NCI-H1694 (cell line): ENCODE data around the gene NUMA1.
A peak's percentile ranks its signal among the peaks of the same experiment; 100 is the strongest.

Source experiments
- DNase-seq: peaks from one replicate; lab custom pipeline; 2025; lab: John Stamatoyannopoulos, UW

Gene NUMA1

DNA sequence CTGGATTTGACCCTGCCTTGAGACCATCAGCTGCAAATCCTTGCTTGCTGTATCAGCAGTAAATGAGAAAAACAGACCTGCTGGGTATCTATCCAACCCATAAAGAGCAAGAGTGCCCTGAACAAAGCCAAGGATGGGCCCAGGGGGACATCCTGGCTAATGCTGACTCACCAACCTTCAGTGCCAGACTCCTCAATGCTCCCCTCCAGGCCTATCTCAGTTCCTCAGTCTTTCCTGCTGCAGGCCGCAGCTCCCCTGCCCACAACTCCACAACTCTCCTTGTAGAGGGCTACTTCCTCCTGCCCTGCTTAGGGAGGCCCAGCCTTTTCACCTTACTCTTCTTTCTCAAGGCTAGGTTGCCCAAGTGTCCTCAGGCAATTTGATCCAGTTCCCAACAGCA lies 20.1 kb upstream of the NUMA1 start:
- DNase-seq, result no peak

DNA sequence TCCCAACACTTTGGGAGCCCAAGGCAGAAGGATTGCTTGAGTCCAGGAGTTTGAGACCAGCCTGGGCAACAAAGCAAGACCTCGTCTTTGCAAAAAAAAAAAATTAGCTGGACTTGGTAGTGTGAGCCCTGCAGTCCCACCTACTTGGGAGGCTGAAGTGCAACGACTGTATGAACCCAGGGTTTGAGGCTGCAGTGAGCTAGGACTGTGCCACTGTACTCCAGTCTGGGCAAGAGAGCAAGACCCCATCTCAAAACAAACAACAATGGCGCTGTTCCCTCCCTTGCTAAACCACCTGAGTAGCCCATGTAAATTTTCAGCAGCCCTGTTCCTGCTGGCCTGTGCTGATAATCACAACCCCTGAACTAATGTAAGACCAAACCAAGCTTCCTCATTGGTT lies 19.7 kb upstream of the NUMA1 start:
- DNase-seq, result no peak

DNA sequence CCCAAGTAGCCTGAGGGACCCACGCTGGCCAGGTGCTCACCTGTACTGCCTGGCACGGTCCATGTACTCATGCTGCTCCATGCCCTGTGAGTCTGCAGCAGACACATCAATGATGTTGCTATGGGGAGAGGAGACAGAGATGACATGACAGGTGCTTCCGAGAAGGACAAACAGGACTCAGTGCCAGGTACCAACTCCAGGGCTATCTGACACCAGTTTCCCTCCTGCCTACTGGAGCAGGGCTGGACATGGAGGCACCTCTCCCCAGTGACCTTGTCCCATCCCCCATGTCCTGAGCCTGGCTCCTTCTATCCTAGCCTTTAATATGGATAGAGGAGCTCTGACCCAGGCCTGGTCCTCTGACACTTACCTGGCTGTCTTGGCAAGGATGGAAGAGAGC lies 18.4 kb upstream of the NUMA1 start:
- no peak for DNase-seq

DNA sequence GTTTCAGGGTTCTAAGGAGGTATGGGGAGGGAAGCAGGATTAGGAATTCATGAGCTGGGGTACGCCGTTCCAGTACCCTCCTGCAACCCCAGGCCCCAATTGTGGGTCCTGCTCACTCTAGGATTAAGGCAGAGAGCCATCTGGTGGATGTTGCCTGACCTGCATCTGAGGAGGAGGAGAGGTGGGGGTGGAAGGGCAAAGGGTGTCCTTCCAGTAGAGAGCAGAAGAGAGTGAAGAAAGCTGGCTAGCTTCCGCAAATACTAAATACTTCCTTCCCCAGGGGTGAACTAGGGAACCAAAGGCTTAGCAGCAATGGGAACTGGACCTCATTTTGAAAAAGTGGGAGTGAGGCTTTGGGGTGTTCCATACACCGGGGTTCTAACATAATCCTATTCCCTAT lies 10.9 kb upstream of the NUMA1 start:
- peak; percentile 48 for DNase-seq

DNA sequence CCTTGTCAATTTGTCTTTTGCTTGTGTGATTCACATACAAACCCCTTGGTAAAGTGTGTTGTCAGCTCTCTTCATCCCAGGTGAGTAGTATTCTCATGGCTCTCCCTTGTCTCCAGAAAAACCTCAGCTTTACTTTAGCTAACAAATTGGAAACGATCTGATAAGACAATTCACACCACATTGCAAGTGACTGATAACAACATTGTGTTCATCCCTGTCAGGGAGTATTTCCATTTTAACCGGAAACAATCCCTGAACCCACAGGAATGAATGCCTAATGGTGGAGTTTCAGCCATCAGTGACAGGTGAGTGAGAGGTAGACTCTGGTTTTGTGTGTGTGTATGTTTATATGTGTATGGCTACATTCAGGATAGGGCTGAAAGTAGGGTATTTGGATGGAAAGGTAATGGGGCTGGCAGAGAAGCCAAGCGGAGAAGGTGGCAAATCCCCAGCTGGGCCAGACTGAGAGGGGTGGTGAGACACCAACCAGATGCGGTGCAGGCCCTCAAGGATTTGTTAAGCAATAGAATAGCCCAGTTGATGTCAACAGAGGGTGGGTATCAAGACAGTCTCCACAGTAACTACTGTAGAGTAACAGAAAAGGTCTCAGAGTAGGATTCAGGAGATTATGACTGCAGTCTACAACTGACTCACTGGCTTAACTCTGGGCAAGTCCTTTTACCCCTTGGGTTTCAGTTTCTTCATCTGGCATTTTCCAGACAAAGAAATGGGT lies 7.9 kb upstream of the NUMA1 start:
- no peak for DNase-seq

DNA sequence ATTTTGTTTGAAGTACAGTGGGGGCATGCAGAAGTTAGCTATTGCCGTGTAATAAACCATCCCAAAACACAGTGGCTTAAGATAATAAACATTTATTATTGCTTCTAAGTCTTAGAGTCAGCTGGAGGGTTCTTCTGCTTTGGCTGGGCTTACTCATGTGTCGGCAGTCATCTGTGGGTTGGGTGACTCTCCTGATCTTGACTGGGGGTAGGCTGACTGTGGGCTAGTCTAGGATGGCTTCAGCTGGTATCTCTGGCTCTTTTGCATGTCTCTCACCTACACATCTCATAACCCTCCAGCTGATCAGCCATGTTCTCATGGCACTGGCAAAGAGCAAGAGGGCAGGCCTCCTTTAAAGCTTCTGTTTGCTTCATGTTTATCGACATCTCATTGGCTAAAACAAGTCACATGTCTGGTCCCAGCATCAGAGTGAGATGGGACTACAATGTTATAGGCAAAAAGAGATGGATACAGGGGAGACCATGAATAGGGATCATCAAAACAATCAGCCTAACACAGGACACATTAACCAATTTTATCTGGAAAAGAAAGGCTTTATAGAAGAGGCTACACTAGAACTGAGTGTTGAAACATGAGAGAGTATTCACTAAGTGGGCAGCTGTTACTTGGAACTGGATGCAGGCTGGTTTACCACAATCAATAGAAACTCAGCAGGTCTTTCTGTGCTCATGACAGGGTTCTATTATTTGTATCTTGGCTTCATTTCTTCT lies 5.4 kb upstream of the NUMA1 start:
- DNase-seq, result peak; percentile 19

DNA sequence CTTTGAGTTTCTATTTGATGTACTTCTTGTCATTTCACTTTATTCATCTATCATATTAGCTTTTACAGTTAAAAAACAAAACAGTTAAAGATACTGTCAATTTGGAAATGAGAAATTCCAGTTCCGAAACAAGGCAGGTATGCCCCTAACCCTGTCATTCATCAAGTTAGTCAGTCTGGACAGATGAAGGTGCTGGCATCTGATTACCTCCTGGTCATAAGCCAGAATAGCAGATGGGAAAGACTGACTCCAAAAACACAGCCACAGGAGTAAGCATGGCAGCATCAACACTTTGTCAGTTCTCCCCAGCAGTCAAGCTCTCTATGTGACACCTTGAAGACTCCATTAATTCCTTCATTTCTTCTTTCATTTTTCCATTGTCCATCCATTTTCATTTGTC lies 4.6 kb upstream of the NUMA1 start:
- DNase-seq, result peak; percentile 78

DNA sequence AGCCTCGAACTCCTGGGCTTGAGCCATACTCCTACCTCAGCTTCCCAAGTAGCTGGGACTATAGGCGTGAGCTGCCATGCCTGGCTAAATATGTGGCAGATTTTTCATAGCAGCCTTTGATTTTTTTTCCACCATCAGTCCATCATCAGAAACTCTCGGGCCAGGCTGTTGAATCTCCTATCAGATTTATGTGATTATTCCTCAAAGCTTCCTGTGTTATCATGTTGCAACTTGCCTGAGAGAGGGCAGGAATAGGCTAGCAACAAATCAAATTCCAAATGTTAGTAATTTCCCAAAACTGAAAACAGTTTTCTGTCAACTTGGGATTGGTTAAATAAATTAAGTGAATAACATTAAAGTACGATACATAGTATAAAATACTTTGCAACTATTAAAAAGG lies 3.7 kb upstream of the NUMA1 start:
- DNase-seq, result peak; percentile 62

DNA sequence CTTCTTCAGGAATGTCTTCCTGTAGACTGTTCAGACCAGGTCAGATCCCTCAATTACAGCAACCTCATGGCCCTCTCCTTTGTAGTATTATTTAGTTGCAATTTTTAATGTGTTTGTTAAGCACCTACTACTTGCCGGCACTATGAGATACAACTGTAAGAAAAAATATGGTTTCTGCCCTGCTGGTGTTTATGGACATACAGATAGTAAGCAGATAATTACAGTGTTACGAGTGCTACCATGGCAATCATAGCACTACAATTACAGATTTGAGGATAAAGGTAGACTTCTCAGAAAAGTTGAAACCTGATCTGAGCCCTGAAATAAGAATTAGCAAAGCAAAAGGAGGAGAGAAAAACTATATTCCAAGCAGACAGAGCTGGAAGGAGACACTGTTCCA lies 3.1 kb upstream of the NUMA1 start:
- no peak for DNase-seq

DNA sequence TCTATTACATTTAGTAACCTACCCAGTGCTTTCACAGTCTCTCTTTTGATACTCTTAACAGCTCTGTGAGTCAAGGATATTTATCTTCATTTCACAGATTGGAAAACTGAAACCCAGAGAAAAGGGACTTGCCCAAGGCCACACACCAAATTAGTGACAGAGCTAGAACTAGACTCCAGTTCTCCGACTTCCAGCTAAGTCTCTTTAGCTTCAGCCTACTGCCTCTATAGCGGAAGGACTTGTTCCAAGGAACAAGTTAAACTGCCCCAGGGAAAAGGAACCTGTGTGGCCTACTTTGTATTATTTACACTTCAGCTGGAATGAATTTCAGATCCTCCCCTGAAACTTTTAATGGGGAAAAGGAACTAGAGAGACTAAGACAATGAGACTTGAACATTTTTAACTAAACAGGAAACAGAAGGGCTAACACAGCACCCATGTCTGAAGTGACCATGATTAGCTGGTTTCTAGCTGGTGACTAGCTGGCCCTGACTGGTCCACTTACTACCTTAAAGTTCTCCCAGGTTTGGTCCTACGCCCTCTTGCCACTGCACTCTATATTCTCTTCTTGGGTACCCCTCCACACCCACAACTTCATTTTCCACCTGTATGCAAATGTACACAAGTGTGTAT lies 1.6 kb upstream of the NUMA1 start:
- no peak for DNase-seq

DNA sequence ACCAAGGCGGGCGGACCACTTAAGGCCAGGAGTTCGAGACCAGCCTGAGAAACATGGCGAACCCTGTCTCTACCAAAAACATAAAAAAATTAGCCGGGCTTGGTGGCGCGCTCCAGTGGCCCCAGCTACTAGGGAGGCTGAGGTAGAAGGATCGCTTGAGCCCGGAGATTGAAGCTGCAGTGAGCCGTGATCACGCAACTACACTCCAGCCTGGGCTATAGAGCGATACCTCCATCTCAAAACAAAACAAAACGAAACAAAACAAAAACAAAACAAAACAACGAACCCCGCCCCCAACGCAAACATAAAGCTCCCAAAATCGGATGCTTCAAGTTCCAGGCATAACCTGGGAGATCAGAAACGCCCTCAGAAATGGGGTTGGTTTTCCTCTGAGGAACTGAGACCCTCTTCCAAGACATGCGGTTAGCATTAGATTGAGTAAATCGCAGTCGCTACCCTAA lies 872 bp upstream of the NUMA1 start:
- DNase-seq, result no peak

DNA sequence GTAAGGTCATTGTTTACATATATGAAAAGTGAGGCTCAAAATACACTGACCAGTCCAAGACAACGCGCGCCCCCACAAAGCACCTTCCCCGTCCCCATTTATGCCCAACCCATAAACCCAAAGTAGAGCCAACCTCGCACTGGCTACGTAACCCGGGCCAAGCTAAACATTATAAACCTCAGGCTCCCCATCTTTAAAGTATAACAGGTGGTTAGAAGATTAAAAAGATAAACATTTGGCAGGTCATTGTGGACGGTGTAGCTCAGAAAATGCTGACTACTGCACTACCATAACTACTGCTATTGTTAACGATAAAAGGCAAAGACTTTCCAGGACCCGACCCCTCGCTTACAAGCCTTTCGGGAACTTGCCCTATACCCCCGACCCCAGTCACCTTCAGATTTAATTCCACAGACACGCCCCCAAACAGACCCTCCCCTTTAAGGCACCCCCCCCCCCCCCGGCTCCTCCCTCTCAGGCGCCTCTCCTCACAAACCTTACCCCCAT lies 470 bp downstream of the NUMA1 start:
- peak; percentile 49 for DNase-seq

DNA sequence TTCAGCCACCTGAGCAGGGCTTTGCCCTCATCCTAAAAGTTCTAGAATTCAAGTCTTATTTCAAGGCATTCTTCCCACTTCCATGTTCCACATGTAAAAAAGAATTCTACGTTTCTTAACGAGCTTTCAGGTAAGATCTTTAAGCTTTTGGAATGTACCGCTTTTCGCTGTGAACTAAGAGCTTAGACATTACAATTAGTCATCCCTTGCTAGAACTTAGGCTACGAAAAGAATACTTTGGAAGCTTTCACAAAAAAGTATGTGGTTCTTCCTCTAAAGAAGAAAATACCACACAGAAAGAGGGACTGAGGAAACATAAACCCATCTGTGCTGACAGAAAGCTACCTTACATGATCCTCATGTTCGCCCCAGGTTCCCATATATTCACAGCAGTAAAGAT lies 1.9 kb downstream of the NUMA1 start:
- no peak for DNase-seq

DNA sequence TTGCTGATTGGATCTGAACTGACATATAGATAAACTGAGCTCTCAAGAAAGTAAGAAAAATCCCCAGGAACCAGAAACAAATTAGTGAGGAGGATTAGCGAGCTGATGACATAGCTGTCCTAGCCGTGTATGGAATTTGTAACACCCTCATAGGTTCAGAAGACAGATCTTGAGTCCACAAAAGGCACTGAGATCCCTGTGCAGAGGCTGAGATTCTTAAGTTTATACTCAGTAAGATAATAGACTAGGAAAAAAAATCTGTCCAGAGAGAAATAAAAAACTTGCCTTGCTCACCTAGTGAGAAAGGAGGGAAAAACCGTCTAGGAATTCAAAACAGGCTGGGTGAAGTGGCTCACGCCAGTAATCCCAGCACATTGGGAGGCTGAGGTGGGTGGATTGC lies 4.6 kb downstream of the NUMA1 start:
- no peak for DNase-seq

DNA sequence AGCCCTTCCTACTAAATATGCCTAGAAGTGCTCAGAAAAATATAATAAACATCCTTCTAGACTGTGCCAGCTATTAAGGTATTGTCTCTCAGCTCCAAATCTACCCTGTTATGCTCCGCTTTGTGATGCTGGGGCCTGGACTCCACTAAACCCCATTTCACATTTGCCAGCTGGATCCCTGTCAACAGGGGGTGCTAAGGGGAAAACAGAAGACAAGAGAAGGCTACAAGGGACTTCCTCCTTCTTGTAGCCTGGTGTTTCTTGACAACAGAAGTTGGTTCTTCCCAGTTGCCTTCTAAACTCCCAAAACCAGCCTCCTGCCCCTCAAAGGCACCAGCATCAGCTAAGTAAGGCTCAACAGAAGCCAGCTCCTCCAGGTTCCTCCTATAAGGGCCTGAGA lies 5.2 kb downstream of the NUMA1 start:
- DNase-seq, result no peak

DNA sequence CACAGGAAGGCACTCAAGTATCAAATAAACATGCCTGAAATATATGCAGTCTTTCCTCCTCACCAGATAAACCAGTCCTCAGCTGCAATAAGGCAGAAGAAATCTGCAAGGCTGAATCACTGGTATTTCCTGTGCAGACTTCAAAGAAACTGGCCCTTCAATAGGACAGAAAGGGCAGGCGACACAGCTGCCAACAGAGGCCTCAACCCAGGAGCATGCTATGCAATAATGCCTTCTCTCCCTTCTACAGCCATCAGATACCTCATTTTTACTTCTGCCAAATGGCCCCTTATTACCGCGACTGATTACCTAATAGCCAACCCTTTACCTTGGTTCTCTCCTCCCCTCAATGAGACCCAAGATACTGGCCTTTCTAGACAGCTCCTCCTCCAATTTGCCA lies 8.0 kb downstream of the NUMA1 start:
- DNase-seq, result no peak

DNA sequence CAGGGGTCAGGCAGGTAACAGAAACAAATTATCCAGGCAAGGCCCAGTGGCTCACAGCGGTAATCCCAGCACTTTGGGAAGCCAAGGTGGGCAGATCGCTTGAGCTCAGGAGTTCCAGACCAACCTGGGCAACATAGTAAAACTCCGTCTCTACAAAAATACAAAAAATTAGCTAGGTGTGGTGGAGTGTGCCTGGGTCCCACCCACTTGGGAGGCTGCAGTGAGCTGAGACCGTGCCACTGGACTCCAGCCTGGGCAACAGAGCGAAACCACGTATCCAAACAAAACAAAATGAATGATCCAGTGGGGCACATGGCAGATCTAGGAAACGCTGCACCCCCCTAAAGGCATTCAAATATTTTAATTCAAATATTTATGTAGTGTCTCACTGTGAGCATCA lies 9.9 kb downstream of the NUMA1 start:
- no peak for DNase-seq

DNA sequence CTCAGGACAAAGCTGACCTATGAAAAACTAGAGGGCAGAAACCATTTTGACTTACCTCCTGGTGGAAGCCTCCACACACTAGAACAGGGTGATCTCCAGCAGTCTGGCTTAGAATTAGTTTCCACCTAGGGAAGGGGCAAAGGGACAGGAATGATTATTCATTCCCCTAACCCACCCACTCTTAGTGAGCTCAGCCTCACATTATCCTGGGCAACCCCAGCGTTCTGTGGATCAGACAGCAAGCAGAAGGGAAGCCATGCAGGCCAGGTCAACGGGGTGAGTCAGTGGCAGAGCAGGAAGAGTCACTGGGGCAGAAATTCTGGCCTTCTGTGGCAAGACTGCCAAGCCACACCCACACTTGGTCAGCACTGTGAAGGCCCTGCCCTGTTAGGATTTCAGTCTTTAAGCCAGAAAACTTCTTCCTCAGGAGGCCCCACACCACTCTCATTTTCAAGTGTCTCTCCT lies 10.5 kb downstream of the NUMA1 start:
- DNase-seq, result no peak

DNA sequence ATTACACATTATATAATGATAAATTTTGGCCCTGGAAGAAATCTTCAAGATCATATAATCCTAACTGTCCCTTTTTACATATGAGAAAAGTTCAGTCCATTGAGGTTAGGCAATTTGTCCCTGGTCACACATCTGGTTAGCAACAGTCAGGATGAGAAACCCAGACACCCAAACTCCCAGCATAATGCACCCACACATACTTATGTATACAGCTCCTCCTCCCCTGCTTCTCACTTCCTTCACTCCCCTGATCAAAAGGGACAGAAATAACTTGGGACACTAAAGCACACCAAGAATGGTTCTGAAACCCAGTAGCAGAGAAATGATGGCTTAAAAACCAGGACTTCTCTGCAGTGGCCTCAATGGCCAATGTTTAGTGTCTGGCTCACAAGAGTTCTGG lies 11.1 kb downstream of the NUMA1 start:
- no peak for DNase-seq

DNA sequence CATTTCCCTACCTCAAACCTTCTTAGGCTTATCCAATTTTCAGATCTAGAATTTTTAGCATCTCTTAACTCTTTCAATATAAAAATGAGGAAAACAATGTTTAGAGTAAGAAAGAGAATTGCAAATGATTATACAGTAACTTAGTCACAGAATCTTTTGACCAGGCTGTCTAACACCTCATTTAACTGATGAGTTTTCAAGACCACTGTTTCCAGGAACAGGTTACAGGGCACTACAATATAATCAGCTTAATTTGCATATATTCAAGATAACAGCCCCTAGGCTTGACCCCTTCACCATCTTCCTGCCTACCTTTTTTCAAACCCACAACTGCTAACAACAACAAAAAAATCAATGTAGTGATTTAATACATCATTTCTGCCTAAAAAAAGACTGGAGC lies 12.7 kb downstream of the NUMA1 start:
- no peak for DNase-seq

DNA sequence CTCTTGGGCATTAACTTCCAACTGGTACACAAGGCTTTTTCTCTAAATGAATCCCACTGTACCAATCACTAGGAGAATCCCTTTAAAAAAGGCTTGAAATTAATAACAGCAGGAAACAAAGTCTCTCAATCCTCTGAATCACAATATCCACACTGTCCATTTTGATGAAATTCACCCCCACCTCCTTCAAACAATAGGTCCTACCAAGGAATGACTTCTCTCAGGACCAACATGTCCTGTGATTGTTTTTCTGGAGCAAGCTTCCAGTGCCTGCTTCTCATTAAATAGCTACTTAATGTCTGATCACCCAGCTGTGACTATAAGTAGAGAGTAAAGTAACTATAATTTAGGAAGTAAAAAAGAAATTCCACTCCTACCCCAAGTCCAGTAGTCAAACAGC lies 13.1 kb downstream of the NUMA1 start:
- no peak for DNase-seq

DNA sequence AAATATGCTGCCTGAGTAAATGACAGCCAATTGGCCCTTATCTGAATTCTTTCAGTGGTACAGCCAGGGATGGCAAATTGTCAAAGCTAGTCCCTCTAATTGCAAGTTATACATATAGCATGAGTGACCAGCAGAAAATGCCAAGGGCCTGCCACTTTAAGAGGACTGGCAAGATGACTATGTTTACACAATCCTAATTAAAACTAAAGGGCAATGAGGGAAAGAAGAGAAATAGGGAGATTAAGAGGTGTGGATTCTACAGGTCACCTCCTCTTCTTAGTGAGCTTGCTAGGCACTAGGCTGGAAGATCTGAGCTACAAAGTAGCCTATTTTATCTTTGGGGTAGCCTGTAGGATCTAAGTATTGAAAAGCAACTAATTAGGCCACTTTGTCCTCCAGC lies 13.5 kb downstream of the NUMA1 start:
- no peak for DNase-seq
